Measurements from ENCODE around the gene LHX2.

GRCh38 chr9:124005029-124005771, 6.4 kb upstream of the LHX2 start:
- TF ChIP-seq CTCF (IDR thresholded peaks at IDR 0.05): no peak
- no peak for TF ChIP-seq POLR2A (IDR thresholded peaks at IDR 0.05)
